ENCODE measurements around the gene DCAF4.

The DCAF4 gene

DNA sequence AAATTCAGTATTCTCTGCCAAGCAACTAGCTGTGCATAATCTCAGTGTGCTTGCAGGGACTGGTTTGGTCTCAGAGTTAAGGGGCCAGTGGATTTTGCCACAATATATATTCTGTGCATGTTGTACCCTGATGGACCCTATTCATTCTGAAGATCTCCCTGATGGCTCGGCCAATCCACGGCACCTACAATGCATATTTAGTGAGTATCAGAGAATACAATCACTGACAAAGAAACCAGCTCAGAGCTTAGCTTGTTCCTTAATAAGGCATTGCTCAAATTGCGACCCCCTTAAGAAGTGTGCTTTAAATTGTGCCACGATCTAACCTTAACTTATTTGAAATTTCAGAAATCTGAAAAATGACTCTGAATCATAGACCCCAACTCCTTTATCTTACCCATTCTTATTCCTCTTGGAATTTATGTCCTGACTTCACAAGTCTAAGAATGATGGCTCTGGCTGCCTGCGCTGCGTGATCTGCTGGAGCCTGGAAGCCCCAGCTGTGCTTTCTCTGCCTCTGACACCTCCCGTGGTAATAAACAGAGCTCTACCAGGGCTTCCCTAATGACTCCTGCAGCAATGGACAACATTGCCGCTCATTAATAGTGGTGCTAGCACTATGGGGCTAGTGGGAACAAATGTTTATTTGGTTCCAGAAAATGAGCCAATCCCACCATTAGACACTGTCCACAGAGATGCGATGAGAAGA lies 9.0 kb upstream of the DCAF4 start:
- no peaks in the 10 kb centered on the region for H3K4me1 ChIP-seq (ENCODE audit: insufficient read depth, insufficient read length)
- no peaks in the 10 kb centered on the region for H3K9me3 ChIP-seq (ENCODE audit: insufficient read depth, low read length)
- no peaks in the 10 kb centered on the region for H3K36me3 ChIP-seq (ENCODE audit: insufficient read depth, insufficient read length, low read length)
- H3K27me3 ChIP-seq (ENCODE audit: insufficient read depth, insufficient read length), result no peaks in the 10 kb centered on the region
- H3K9ac ChIP-seq (ENCODE audit: insufficient read length, low read depth), result no peak overlapping the region
- DNase-seq (ENCODE audit: low read depth, low spot score), result no peak
- no peak overlapping the region for H3K4me3 ChIP-seq (ENCODE audit: insufficient read length, low read depth)
- no peak for TF ChIP-seq YY1 (IDR thresholded peaks at IDR 0.05; ENCODE audit: insufficient read depth, insufficient read length)
- TF ChIP-seq SUZ12 (IDR thresholded peaks at IDR 0.05; ENCODE audit: extremely low read depth, insufficient read depth, insufficient read length), result no peak
- TF ChIP-seq ZNF274 (IDR thresholded peaks at IDR 0.05; ENCODE audit: low read depth, low read length), result no peak

DNA sequence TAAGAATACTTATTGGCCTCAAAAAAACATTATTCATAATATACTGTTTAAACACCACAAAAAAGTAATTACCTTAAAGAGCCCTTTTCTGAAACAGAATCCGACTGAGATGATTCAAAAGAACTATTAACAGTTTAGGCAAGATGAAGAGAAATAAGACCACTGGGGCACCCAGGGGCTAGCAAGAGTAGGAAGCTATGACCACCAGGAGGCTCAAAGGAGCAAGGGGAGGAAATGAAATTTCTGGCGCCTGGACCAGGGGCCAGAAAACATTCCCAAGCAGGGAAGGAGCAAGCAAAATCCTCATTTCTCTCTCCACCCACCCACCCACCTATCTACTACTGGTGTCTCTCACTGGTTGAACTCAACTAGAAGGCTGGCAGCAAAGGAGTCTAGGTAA lies 6.3 kb upstream of the DCAF4 start:
- H3K9me3 ChIP-seq (ENCODE audit: insufficient read depth, low read length), result no peaks in the 10 kb centered on the region
- TF ChIP-seq ZNF274 (IDR thresholded peaks at IDR 0.05; ENCODE audit: low read depth, low read length) (no peak), YY1 (IDR thresholded peaks at IDR 0.05; ENCODE audit: insufficient read depth, insufficient read length) (no peak), SUZ12 (IDR thresholded peaks at IDR 0.05; ENCODE audit: extremely low read depth, insufficient read depth, insufficient read length) (no peak)
- no peak overlapping the region for H3K9ac ChIP-seq (ENCODE audit: insufficient read length, low read depth)
- H3K36me3 ChIP-seq (ENCODE audit: insufficient read depth, insufficient read length, low read length), result no peaks in the 10 kb centered on the region
- no peaks in the 10 kb centered on the region for H3K4me1 ChIP-seq (ENCODE audit: insufficient read depth, insufficient read length)
- no peaks in the 10 kb centered on the region for H3K27me3 ChIP-seq (ENCODE audit: insufficient read depth, insufficient read length)
- no peak overlapping the region for H3K4me3 ChIP-seq (ENCODE audit: insufficient read length, low read depth)
- DNase-seq (ENCODE audit: low read depth, low spot score), result no peak

DNA sequence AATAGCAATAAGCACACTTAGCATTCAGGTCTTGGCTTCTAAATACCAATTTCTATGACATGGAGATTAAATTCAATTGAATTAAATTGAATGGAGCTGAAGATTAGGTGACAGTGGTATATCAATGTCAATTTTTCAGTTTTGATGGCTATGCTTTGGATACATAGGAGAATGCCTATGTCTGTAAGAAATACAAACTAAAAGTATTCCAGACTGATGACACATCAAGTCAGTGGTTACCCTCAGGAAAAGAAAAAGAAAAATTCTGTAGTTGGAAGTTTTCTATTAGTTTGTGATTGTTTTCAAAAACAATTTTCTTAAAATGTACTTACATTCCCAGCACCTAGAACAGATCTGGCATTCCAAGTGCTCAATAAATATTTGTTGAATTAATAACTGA lies 4.9 kb upstream of the DCAF4 start:
- Histone ChIP-seq H3K9me3 (ENCODE audit: insufficient read depth, low read length) (no peaks in the 10 kb centered on the region), H3K4me1 (ENCODE audit: insufficient read depth, insufficient read length) (peaks cover 3% of the 10 kb centered on the region), H3K36me3 (ENCODE audit: insufficient read depth, insufficient read length, low read length) (no peaks in the 10 kb centered on the region), H3K27me3 (ENCODE audit: insufficient read depth, insufficient read length) (peaks cover 5% of the 10 kb centered on the region), H3K4me3 (ENCODE audit: insufficient read length, low read depth) (no peak overlapping the region), H3K9ac (ENCODE audit: insufficient read length, low read depth) (no peak overlapping the region)
- no peak for DNase-seq (ENCODE audit: low read depth, low spot score)
- TF ChIP-seq SUZ12 (IDR thresholded peaks at IDR 0.05; ENCODE audit: extremely low read depth, insufficient read depth, insufficient read length) (no peak), YY1 (IDR thresholded peaks at IDR 0.05; ENCODE audit: insufficient read depth, insufficient read length) (no peak), ZNF274 (IDR thresholded peaks at IDR 0.05; ENCODE audit: low read depth, low read length) (no peak)

DNA sequence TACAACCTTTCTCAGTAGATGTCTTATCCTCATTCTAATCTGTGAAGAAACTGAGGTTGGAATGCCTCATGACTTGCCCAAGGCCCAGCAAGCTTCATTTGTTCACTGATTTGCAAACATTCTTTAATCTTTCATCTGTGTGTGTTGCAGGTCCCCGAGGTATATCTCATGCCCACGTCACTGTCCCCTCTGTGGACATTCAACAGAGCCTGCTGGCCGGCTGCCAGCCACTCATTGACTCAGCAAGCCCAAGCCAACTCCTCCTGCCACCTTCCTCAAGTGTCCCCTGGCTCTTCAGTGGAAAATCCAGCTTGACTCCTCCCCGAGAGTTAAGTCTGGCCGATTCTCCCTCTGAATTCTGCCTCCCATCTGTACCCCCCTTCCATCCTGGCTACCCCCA lies 1.9 kb upstream of the DCAF4 start:
- Histone ChIP-seq H3K4me3 (ENCODE audit: insufficient read length, low read depth) (no peak overlapping the region), H3K9me3 (ENCODE audit: insufficient read depth, low read length) (no peaks in the 10 kb centered on the region), H3K9ac (ENCODE audit: insufficient read length, low read depth) (no peak overlapping the region), H3K36me3 (ENCODE audit: insufficient read depth, insufficient read length, low read length) (peaks cover 3% of the 10 kb centered on the region), H3K4me1 (ENCODE audit: insufficient read depth, insufficient read length) (peaks cover 3% of the 10 kb centered on the region), H3K27me3 (ENCODE audit: insufficient read depth, insufficient read length) (peaks cover 5% of the 10 kb centered on the region)
- DNase-seq (ENCODE audit: low read depth, low spot score), result no peak
- TF ChIP-seq ZNF274 (IDR thresholded peaks at IDR 0.05; ENCODE audit: low read depth, low read length) (no peak), YY1 (IDR thresholded peaks at IDR 0.05; ENCODE audit: insufficient read depth, insufficient read length) (no peak), SUZ12 (IDR thresholded peaks at IDR 0.05; ENCODE audit: extremely low read depth, insufficient read depth, insufficient read length) (no peak)

DNA sequence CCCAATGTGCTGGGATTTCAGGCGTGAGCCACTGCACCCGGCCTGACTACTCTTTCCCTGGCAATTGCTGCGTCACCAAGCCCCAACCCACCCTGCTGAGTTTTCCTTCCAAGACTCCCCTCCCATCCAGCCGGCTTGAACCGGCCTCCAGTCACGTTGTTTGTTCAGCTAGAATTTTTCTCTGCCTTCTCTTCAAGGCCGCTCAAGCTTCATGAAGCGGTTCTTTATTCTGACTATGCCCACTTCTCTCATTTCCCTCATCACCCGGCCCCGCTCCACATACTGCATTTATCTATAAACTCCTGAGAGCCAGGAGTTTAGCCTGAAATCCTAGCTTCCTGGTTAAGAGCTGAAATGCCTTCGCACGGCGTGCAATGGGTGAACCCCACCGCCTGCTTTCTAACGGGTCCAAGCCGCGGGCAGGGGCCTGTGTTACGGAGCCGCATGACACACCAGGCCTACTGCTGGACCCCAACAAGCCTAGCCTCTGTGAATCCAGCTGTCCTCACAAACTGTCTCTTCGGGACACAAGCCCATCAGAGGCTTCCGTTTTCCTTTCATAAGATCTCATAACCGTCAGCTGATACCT lies 999 bp upstream of the DCAF4 start:
- TF ChIP-seq ZNF274 (IDR thresholded peaks at IDR 0.05; ENCODE audit: low read depth, low read length) (no peak), YY1 (IDR thresholded peaks at IDR 0.05; ENCODE audit: insufficient read depth, insufficient read length) (no peak), SUZ12 (IDR thresholded peaks at IDR 0.05; ENCODE audit: extremely low read depth, insufficient read depth, insufficient read length) (no peak)
- Histone ChIP-seq H3K9me3 (ENCODE audit: insufficient read depth, low read length) (no peaks in the 10 kb centered on the region), H3K9ac (ENCODE audit: insufficient read length, low read depth) (peak overlapping the region; percentile 67), H3K4me3 (ENCODE audit: insufficient read length, low read depth) (peak overlapping the region; percentile 62), H3K36me3 (ENCODE audit: insufficient read depth, insufficient read length, low read length) (peaks cover 6% of the 10 kb centered on the region), H3K27me3 (ENCODE audit: insufficient read depth, insufficient read length) (peaks cover 5% of the 10 kb centered on the region), H3K4me1 (ENCODE audit: insufficient read depth, insufficient read length) (peaks cover 3% of the 10 kb centered on the region)
- no peak for DNase-seq (ENCODE audit: low read depth, low spot score)

GRCh38 chr14:72925815-72926291 lies 411 bp upstream of the DCAF4 start:
- peak overlapping the region; percentile 80 for H3K4me3 ChIP-seq (ENCODE audit: insufficient read length, low read depth)
- no peak for DNase-seq (ENCODE audit: low read depth, low spot score)
- H3K27me3 ChIP-seq (ENCODE audit: insufficient read depth, insufficient read length), result peaks cover 5% of the 10 kb centered on the region
- peaks cover 3% of the 10 kb centered on the region for H3K4me1 ChIP-seq (ENCODE audit: insufficient read depth, insufficient read length)
- TF ChIP-seq SUZ12 (IDR thresholded peaks at IDR 0.05; ENCODE audit: extremely low read depth, insufficient read depth, insufficient read length), result no peak
- TF ChIP-seq YY1 (IDR thresholded peaks at IDR 0.05; ENCODE audit: insufficient read depth, insufficient read length), result no peak
- no peak for TF ChIP-seq ZNF274 (IDR thresholded peaks at IDR 0.05; ENCODE audit: low read depth, low read length)
- no peaks in the 10 kb centered on the region for H3K9me3 ChIP-seq (ENCODE audit: insufficient read depth, low read length)
- peak overlapping the region; percentile 67 for H3K9ac ChIP-seq (ENCODE audit: insufficient read length, low read depth)
- H3K36me3 ChIP-seq (ENCODE audit: insufficient read depth, insufficient read length, low read length), result peaks cover 6% of the 10 kb centered on the region

GRCh38 chr14:72928872-72929271 lies 2.6 kb downstream of the DCAF4 start:
- Histone ChIP-seq H3K4me3 (ENCODE audit: insufficient read length, low read depth) (no peak overlapping the region), H3K27me3 (ENCODE audit: insufficient read depth, insufficient read length) (peaks cover 5% of the 10 kb centered on the region), H3K36me3 (ENCODE audit: insufficient read depth, insufficient read length, low read length) (peaks cover 6% of the 10 kb centered on the region), H3K9ac (ENCODE audit: insufficient read length, low read depth) (no peak overlapping the region), H3K9me3 (ENCODE audit: insufficient read depth, low read length) (no peaks in the 10 kb centered on the region), H3K4me1 (ENCODE audit: insufficient read depth, insufficient read length) (peaks cover 3% of the 10 kb centered on the region)
- no peak for DNase-seq (ENCODE audit: low read depth, low spot score)
- TF ChIP-seq SUZ12 (IDR thresholded peaks at IDR 0.05; ENCODE audit: extremely low read depth, insufficient read depth, insufficient read length) (no peak), YY1 (IDR thresholded peaks at IDR 0.05; ENCODE audit: insufficient read depth, insufficient read length) (no peak), ZNF274 (IDR thresholded peaks at IDR 0.05; ENCODE audit: low read depth, low read length) (no peak)

All from NT2/D1 (cell line).